NB4 (cell line): ENCODE data around the gene CENATAC.

Experiments
- MYC ChIP-seq: IDR thresholded peaks from 2 replicates; pipeline ENCODE4 v1.6.1; 2011; ENCODE audit warnings: low read depth, low read length
- POLR2A ChIP-seq: IDR thresholded peaks from 2 replicates; pipeline ENCODE4 v1.6.1; 2011; ENCODE audit warnings: mild to moderate bottlenecking; ENCODE audit not compliant: insufficient read length; ENCODE audit errors: extremely low read depth
- TF ChIP-seq, protein P1 (sequence below): IDR thresholded peaks from one replicate; pipeline ENCODE4 v1.5.1; 2012; ENCODE audit warnings: low read depth, low read length
- TF ChIP-seq, protein P2 (sequence below): IDR thresholded peaks from 2 replicates; pipeline ENCODE4 v1.6.1; 2011; ENCODE audit warnings: low read depth, low read length

DNA sequence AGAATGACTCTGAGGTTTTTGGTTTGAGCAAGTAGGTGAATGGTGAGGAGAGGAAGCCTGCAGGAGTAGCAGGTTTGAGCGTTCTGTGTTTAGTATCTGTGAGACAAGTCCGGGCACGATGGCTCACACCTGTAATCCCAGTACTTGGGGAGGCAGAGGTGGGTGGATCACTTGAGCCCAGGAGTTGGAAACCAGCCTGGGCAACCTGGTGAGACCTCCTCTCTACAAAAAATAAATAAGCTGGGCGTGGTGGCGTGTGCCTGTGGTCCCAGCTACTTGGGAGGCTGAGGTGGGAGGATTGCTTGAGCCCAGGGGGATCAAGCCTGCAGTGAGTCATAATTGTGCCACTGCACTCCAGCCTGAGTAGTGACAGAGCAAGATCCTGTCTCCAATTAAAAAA lies 9.7 kb upstream of the CENATAC start:
- TF ChIP-seq, protein P1, sequence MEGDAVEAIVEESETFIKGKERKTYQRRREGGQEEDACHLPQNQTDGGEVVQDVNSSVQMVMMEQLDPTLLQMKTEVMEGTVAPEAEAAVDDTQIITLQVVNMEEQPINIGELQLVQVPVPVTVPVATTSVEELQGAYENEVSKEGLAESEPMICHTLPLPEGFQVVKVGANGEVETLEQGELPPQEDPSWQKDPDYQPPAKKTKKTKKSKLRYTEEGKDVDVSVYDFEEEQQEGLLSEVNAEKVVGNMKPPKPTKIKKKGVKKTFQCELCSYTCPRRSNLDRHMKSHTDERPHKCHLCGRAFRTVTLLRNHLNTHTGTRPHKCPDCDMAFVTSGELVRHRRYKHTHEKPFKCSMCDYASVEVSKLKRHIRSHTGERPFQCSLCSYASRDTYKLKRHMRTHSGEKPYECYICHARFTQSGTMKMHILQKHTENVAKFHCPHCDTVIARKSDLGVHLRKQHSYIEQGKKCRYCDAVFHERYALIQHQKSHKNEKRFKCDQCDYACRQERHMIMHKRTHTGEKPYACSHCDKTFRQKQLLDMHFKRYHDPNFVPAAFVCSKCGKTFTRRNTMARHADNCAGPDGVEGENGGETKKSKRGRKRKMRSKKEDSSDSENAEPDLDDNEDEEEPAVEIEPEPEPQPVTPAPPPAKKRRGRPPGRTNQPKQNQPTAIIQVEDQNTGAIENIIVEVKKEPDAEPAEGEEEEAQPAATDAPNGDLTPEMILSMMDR, result no peak
- TF ChIP-seq POLR2A (no peak), MYC (no peak)
- TF ChIP-seq, protein P2, sequence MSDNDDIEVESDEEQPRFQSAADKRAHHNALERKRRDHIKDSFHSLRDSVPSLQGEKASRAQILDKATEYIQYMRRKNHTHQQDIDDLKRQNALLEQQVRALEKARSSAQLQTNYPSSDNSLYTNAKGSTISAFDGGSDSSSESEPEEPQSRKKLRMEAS, result no peak
